Suprapubic skin (tissue), 4 donors: ENCODE measurements around the gene PEA15.

Experiments used
- CTCF ChIP-seq, 2 donors: fragments of 200-600 bp in 1 of 2; fragments of 450-650 bp in 1 of 2; sonication (generic) in 1 of 2; IDR thresholded peaks; one replicate each; pipeline ENCODE4 v1.5.1; 2016 to 2019; ENCODE audit warnings: antibody characterized with exemption in 2 of 2, mild to moderate bottlenecking in 1 of 2, moderate library complexity in 1 of 2
- POLR2A ChIP-seq, 2 donors: fragments of 450-650 bp; IDR thresholded peaks; one replicate each; pipeline ENCODE4 v1.6.1; 2017; ENCODE audit warnings: antibody characterized with exemption in 2 of 2, mild to moderate bottlenecking in 2 of 2, moderate library complexity in 2 of 2
- POLR2AphosphoS5 ChIP-seq, 3 donors: sonication (generic); formaldehyde crosslinking; IDR thresholded peaks; one replicate each; pipeline ENCODE4 v1.6.1; 2017; ENCODE audit warnings: antibody characterized with exemption in 3 of 3

- TF ChIP-seq CTCF (IDR thresholded peaks at IDR 0.05) (no peak), POLR2A (IDR thresholded peaks at IDR 0.05) (no peak), POLR2AphosphoS5 (IDR thresholded peaks at IDR 0.05) (no peak)
These were observed 829 bp downstream of the PEA15 start for GRCh38 chr1:160206036-160206389.
